Measurements from ENCODE around the gene MED13L. TPM values are rescaled to one million over a fixed set of nuclear protein-coding genes. Genes with fewer than 3 reads are reported as not detected.

MED13L gene
- total and polyA plus RNA-seq, 2 of the 4 experiments (the other 2 are of a cell fraction): 17.9 to 49.1 TPM

Small RNAs within 50 kb of the gene (microRNA-seq; reads per million reads assigned to microRNA genes)
- 0 reads per million in 2 experiments for gene MIR620 (ENCODE audit: insufficient read depth in 1 of 2, insufficient read length in 1 of 2, unreplicated experiment in 1 of 2)
- gene RNU6-1188P (ENCODE audit: insufficient read depth, insufficient read length): not detected
- gene SNRPGP18 (ENCODE audit: insufficient read depth, insufficient read length): not detected

Small RNAs within 50 kb of the gene (small RNA-seq; reads per million reads assigned to genes)
- gene MIR620: 0 reads per million in 5 experiments
- gene RNU6-1188P: 0 reads per million in 5 experiments
- gene SNRPGP18: 0 reads per million in 5 experiments
